ENCODE results near the gene GRPEL1.

DNA sequence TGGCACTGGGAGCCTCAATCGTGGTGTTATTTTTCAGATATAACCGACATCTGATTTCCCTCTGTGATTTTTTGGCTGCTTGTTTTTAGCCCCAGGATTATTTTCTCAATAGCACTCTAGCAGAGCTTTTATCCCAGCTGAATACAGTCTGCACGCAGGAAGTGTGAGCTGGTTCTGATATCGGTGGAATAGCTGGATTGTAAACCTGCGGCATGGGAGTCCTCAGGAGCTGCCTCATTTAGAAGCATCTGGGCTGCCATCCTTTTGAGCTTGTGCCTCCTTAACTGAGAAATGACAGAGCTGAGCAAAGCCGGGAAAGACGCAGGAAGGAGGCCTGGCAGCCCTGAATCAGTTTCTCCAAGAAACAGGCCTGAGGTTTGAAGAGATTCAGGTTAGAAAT, 28.4 kb upstream of the GRPEL1 start:
- TF ChIP-seq CTCF (IDR thresholded peaks at IDR 0.05; ENCODE audit: low read depth, low read length, poor library complexity, severe bottlenecking) (no peak), EZH2phosphoT487 (IDR thresholded peaks at IDR 0.05; ENCODE audit: borderline replicate concordance, low read length) (no peak)
